Measurements from ENCODE around the gene ZSCAN23. TPM values are rescaled to one million over a fixed set of nuclear protein-coding genes. Genes with fewer than 3 reads are reported as not detected.
"Not testable (repeated sequence)": the region's sequence is repeated elsewhere in the genome, so short reads cannot be mapped to it uniquely, and the experiment has no call there.

Gene ZSCAN23
- total RNA-seq, 4 donors from 2014 or later = 0.25 to 0.62 TPM; not detected in 2

- H3K27me3 ChIP-seq = peaks cover 0 to 7% (median 0%) of the 10 kb centered on the region in 3 donors
These were observed 19.1 kb upstream of the ZSCAN23 start for GRCh38 chr6:28462401-28462800.

GRCh38 chr6:28458568-28458967 lies 15.3 kb upstream of the ZSCAN23 start:
- intact Hi-C loops (cut with DNase I; ENCODE audit: low total_unique reads) = no loop called here
- Histone ChIP-seq H3K4me3 (no peak overlapping the region), H3K36me3 (no peaks in the 10 kb centered on the region), H3K9me3 (no peaks in the 10 kb centered on the region), H3K4me1 (no peaks in the 10 kb centered on the region), H3K27me3 (peaks cover 0 to 23% (median 5%) of the 10 kb centered on the region in 3 donors), H3K27ac (no peak overlapping the region)
- TF ChIP-seq CTCF (IDR thresholded peaks at IDR 0.05 in 4 of 5, conservative IDR thresholded peaks at IDR 0.05 in 1 of 5) (no peak), POLR2A (IDR thresholded peaks at IDR 0.05) (no peak)
- ATAC-seq = no peak
- no peak for DNase-seq
- in situ Hi-C loops (cut with MboI; ENCODE audit: low sequenced_read_pairs in 4 of 4) = no loop called here

More at GRCh38 chr6:28462401-28462800, 19.1 kb upstream of the ZSCAN23 start:
- DNase-seq (no peak), ATAC-seq (no peak)
- Histone ChIP-seq H3K4me3 (no peak overlapping the region), H3K4me1 (no peaks in the 10 kb centered on the region), H3K9me3 (no peaks in the 10 kb centered on the region), H3K36me3 (no peaks in the 10 kb centered on the region), H3K27ac (no peak overlapping the region)
- in situ Hi-C loops (cut with MboI; ENCODE audit: low sequenced_read_pairs in 4 of 4) = no loop called here
- intact Hi-C loops (cut with DNase I; ENCODE audit: low total_unique reads) = no loop called here
- TF ChIP-seq POLR2A (IDR thresholded peaks at IDR 0.05) = no peak
- no peak for TF ChIP-seq CTCF (IDR thresholded peaks at IDR 0.05 in 4 of 5, conservative IDR thresholded peaks at IDR 0.05 in 1 of 5)

- ATAC-seq (no peak), DNase-seq (no peak)
- H3K36me3 ChIP-seq = no peaks in the 10 kb centered on the region
- no peak overlapping the region for H3K27ac ChIP-seq
- in situ Hi-C loops (cut with MboI; ENCODE audit: low sequenced_read_pairs in 4 of 4) (no loop called here), intact Hi-C loops (cut with DNase I; ENCODE audit: low total_unique reads) (no loop called here)
- no peaks in the 10 kb centered on the region for H3K9me3 ChIP-seq
- no peaks in the 10 kb centered on the region for H3K4me1 ChIP-seq
- peaks cover 14 to 30% (median 25%) of the 10 kb centered on the region in 3 donors for H3K27me3 ChIP-seq
- TF ChIP-seq POLR2A (IDR thresholded peaks at IDR 0.05) = no peak
- no peak for TF ChIP-seq CTCF (IDR thresholded peaks at IDR 0.05 in 4 of 5, conservative IDR thresholded peaks at IDR 0.05 in 1 of 5)
- no peak overlapping the region for H3K4me3 ChIP-seq
These were observed 5.8 kb upstream of the ZSCAN23 start for GRCh38 chr6:28449056-28449455.

GRCh38 chr6:28447512-28447906 lies 4.2 kb upstream of the ZSCAN23 start:
- H3K4me1 ChIP-seq; H3K36me3 ChIP-seq; H3K4me3 ChIP-seq; H3K9me3 ChIP-seq; DNase-seq; intact Hi-C loops (cut with DNase I; ENCODE audit: low total_unique reads); ATAC-seq; in situ Hi-C loops (cut with MboI; ENCODE audit: low sequenced_read_pairs in 4 of 4); H3K27ac ChIP-seq: not testable (repeated sequence)
- peaks cover 17 to 30% (median 25%) of the 10 kb centered on the region in 3 donors for H3K27me3 ChIP-seq

- in situ Hi-C loops (cut with MboI; ENCODE audit: low sequenced_read_pairs in 4 of 4) (no loop called here), intact Hi-C loops (cut with DNase I; ENCODE audit: low total_unique reads) (no loop called here)
- H3K27ac ChIP-seq = no peak overlapping the region
- TF ChIP-seq CTCF (IDR thresholded peaks at IDR 0.05 in 4 of 5, conservative IDR thresholded peaks at IDR 0.05 in 1 of 5) (no peak), POLR2A (IDR thresholded peaks at IDR 0.05) (no peak)
- H3K27me3 ChIP-seq = peaks cover 17 to 30% (median 25%) of the 10 kb centered on the region in 3 donors
- H3K4me1 ChIP-seq = peaks cover 0 to 5% of the 10 kb centered on the region in 2 donors
- DNase-seq (no peak), ATAC-seq (no peak)
- no peaks in the 10 kb centered on the region for H3K36me3 ChIP-seq
- H3K9me3 ChIP-seq = no peaks in the 10 kb centered on the region
- H3K4me3 ChIP-seq = peak overlapping the region in 1 of 4 donors; percentile 16
These were observed 3.7 kb upstream of the ZSCAN23 start for GRCh38 chr6:28446818-28447511.

GRCh38 chr6:28444759-28445158 lies 1.5 kb upstream of the ZSCAN23 start:
- H3K4me1 ChIP-seq; intact Hi-C loops (cut with DNase I; ENCODE audit: low total_unique reads); ATAC-seq; H3K27ac ChIP-seq; DNase-seq; H3K9me3 ChIP-seq; H3K4me3 ChIP-seq; in situ Hi-C loops (cut with MboI; ENCODE audit: low sequenced_read_pairs in 4 of 4); H3K36me3 ChIP-seq: not testable (repeated sequence)
- H3K27me3 ChIP-seq = peaks cover 17 to 30% (median 25%) of the 10 kb centered on the region in 3 donors

Data from gastrocnemius medialis (tissue), 4 donors.